ENCODE measurements around the gene RXRB.
A peak's percentile ranks its signal among the peaks of the same experiment; 100 is the strongest.

Gene RXRB

DNA sequence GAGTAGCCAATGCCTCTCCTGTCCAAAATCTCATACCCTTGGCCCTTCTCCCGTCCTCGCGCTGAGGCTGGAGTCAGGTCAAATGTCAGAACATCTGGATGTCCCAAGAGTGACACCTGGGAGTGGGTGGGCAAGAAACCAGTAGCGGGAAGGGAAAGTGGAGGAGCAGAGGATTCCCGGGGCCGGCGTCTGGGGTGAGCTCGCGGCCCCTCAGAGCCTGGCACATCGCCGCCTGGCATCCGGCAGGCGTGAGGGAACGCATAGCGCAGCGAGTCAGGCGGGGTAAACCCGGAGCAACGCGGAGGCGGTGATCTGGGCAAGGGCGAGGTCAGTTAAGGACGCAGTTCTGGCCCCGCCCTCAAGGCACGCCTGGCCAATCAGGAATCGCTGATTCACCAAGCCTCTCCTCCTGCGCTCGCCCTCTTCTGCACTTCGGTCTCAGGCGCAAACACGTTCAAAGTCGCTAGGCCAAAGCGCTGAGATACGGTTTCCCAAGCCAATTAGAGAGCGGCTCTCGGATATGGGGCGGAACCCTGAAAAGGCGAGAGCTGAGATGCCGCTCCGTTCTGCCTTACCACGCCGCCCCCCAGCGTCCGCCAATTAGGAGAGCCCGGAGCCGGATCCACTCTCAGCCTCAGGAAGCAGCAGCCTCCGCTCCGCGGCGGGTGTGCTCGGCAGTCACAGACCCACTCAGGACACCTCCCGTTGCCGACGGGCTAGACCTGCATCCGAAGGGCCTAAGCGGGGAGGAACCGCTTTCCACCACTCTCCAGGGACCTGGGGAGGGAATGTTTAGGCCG is 48.7 kb upstream of the RXRB start (continued):
- no peak for TF ChIP-seq ZNF623 (tag by site-specific recombination; IDR thresholded peaks at IDR 0.05)
- TF ChIP-seq ZNF707 (tag by site-specific recombination; IDR thresholded peaks at IDR 0.05) = no peak
- TF ChIP-seq ZNF354C (tag by site-specific recombination; IDR thresholded peaks at IDR 0.05; ENCODE audit: borderline replicate concordance, low read depth) = no peak
- no peak for TF ChIP-seq ZNF585B (tag by site-specific recombination; IDR thresholded peaks at IDR 0.05)
- TF ChIP-seq, protein P1, sequence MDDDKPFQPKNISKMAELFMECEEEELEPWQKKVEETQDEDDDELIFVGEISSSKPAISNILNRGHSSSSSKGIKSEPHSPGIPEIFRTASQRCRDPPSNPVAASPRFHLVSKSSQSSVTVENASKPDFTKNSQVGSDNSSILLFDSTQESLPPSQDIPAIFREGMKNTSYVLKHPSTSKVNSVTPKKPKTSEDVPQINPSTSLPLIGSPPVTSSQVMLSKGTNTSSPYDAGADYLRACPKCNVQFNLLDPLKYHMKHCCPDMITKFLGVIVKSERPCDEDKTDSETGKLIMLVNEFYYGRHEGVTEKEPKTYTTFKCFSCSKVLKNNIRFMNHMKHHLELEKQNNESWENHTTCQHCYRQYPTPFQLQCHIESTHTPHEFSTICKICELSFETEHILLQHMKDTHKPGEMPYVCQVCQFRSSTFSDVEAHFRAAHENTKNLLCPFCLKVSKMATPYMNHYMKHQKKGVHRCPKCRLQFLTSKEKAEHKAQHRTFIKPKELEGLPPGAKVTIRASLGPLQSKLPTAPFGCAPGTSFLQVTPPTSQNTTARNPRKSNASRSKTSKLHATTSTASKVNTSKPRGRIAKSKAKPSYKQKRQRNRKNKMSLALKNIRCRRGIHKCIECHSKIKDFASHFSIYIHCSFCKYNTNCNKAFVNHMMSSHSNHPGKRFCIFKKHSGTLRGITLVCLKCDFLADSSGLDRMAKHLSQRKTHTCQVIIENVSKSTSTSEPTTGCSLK (tag by site-specific recombination; IDR thresholded peaks at IDR 0.05) = no peak
- no peak for TF ChIP-seq HOXA7 (CRISPR knock-in tag; IDR thresholded peaks at IDR 0.05; ENCODE audit: borderline replicate concordance)
- TF ChIP-seq ZNF146 (tag by site-specific recombination; IDR thresholded peaks at IDR 0.05) = no peak
- TF ChIP-seq ZNF37A (tag by site-specific recombination; IDR thresholded peaks at IDR 0.05) = no peak
- TF ChIP-seq, protein P2, sequence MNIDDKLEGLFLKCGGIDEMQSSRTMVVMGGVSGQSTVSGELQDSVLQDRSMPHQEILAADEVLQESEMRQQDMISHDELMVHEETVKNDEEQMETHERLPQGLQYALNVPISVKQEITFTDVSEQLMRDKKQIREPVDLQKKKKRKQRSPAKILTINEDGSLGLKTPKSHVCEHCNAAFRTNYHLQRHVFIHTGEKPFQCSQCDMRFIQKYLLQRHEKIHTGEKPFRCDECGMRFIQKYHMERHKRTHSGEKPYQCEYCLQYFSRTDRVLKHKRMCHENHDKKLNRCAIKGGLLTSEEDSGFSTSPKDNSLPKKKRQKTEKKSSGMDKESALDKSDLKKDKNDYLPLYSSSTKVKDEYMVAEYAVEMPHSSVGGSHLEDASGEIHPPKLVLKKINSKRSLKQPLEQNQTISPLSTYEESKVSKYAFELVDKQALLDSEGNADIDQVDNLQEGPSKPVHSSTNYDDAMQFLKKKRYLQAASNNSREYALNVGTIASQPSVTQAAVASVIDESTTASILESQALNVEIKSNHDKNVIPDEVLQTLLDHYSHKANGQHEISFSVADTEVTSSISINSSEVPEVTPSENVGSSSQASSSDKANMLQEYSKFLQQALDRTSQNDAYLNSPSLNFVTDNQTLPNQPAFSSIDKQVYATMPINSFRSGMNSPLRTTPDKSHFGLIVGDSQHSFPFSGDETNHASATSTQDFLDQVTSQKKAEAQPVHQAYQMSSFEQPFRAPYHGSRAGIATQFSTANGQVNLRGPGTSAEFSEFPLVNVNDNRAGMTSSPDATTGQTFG (tag by site-specific recombination; IDR thresholded peaks at IDR 0.05; ENCODE audit: borderline replicate concordance) = no peak
- TF ChIP-seq ZNF335 (tag by site-specific recombination; conservative IDR thresholded peaks at IDR 0.05) = peak; percentile 96
- no peak for TF ChIP-seq ZNF704 (tag by site-specific recombination; IDR thresholded peaks at IDR 0.05)
- no peak for TF ChIP-seq TCF7L2 (IDR thresholded peaks at IDR 0.05; ENCODE audit: borderline replicate concordance, low read depth, low read length)
- TF ChIP-seq BCL11A (tag by site-specific recombination; IDR thresholded peaks at IDR 0.05; ENCODE audit: low read depth) = peak; percentile 74; the same call in 1 of the 2 replicates
- peak; percentile 30; the same call in 1 of the 2 replicates for TF ChIP-seq ZBTB20 (tag by site-specific recombination; IDR thresholded peaks at IDR 0.05)
- peak; percentile 65; the same call in 1 of the 2 replicates for TF ChIP-seq EGR2 (tag by site-specific recombination; IDR thresholded peaks at IDR 0.05; ENCODE audit: low read depth)
- TF ChIP-seq ZNF561 (tag by site-specific recombination; IDR thresholded peaks at IDR 0.05; ENCODE audit: borderline replicate concordance) = peak; percentile 99
- TF ChIP-seq, protein P3, sequence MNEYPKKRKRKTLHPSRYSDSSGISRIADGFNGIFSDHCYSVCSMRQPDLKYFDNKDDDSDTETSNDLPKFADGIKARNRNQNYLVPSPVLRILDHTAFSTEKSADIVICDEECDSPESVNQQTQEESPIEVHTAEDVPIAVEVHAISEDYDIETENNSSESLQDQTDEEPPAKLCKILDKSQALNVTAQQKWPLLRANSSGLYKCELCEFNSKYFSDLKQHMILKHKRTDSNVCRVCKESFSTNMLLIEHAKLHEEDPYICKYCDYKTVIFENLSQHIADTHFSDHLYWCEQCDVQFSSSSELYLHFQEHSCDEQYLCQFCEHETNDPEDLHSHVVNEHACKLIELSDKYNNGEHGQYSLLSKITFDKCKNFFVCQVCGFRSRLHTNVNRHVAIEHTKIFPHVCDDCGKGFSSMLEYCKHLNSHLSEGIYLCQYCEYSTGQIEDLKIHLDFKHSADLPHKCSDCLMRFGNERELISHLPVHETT (tag by site-specific recombination; IDR thresholded peaks at IDR 0.05) = 0 out of 2 replicates have a peak, but pooled peaks have one; percentile 22
- TF ChIP-seq, protein P4, sequence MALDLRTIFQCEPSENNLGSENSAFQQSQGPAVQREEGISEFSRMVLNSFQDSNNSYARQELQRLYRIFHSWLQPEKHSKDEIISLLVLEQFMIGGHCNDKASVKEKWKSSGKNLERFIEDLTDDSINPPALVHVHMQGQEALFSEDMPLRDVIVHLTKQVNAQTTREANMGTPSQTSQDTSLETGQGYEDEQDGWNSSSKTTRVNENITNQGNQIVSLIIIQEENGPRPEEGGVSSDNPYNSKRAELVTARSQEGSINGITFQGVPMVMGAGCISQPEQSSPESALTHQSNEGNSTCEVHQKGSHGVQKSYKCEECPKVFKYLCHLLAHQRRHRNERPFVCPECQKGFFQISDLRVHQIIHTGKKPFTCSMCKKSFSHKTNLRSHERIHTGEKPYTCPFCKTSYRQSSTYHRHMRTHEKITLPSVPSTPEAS (tag by site-specific recombination; IDR thresholded peaks at IDR 0.05) = no peak
- 0 out of 2 replicates have a peak, but pooled peaks have one; percentile 11 for TF ChIP-seq ZNF660 (tag by site-specific recombination; IDR thresholded peaks at IDR 0.05)
- TF ChIP-seq ZNF560 (tag by site-specific recombination; IDR thresholded peaks at IDR 0.05; ENCODE audit: borderline replicate concordance) = no peak
- TF ChIP-seq ZNF670 (tag by site-specific recombination; IDR thresholded peaks at IDR 0.05; ENCODE audit: low read depth) = no peak
- TF ChIP-seq, protein P5, sequence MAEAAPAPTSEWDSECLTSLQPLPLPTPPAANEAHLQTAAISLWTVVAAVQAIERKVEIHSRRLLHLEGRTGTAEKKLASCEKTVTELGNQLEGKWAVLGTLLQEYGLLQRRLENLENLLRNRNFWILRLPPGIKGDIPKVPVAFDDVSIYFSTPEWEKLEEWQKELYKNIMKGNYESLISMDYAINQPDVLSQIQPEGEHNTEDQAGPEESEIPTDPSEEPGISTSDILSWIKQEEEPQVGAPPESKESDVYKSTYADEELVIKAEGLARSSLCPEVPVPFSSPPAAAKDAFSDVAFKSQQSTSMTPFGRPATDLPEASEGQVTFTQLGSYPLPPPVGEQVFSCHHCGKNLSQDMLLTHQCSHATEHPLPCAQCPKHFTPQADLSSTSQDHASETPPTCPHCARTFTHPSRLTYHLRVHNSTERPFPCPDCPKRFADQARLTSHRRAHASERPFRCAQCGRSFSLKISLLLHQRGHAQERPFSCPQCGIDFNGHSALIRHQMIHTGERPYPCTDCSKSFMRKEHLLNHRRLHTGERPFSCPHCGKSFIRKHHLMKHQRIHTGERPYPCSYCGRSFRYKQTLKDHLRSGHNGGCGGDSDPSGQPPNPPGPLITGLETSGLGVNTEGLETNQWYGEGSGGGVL (tag by site-specific recombination; IDR thresholded peaks at IDR 0.05) = no peak
- peak; percentile 97 for TF ChIP-seq ZNF610 (tag by site-specific recombination; IDR thresholded peaks at IDR 0.05; ENCODE audit: borderline replicate concordance)
- TF ChIP-seq ZNF404 (tag by site-specific recombination; IDR thresholded peaks at IDR 0.05) = no peak
- TF ChIP-seq ZNF791 (tag by site-specific recombination; IDR thresholded peaks at IDR 0.05) = no peak
- TF ChIP-seq GLI4 (tag by site-specific recombination; IDR thresholded peaks at IDR 0.05) = no peak
- peak; percentile 84; the same call in 1 of the 2 replicates for TF ChIP-seq KLF10 (tag by site-specific recombination; IDR thresholded peaks at IDR 0.05)
